Activated CD4-positive, alpha-beta T cell treated with anti-CD3 and anti-CD28 coated beads, Interleukin-2, amount 10 ng/mL, durations not matched to agents 24 days and 14 days (primary cell): ENCODE measurements around the gene DDX6. TPM values are rescaled to one million over a fixed set of nuclear protein-coding genes. Genes with fewer than 3 reads are reported as not detected.
"Not testable (repeated sequence)": the region's sequence is repeated elsewhere in the genome, so short reads cannot be mapped to it uniquely, and the experiment has no call there.

ENCODE experiments used
- DNase-seq: peaks from one replicate; pipeline ENCODE4 v3.0.0; 2022
- H3K27ac Mint-ChIP-seq: one replicate; pipeline ENCODE4 v1.8.0; 2022; ENCODE audit warnings: mild to moderate bottlenecking, mixed read lengths
- H3K27me3 Mint-ChIP-seq: one replicate; pipeline ENCODE4 v1.8.0; 2022; ENCODE audit warnings: mixed read lengths
- H3K36me3 Mint-ChIP-seq: one replicate; pipeline ENCODE4 v1.8.0; 2022; ENCODE audit warnings: low read depth, mild to moderate bottlenecking, mixed read lengths
- H3K4me1 Mint-ChIP-seq: one replicate; pipeline ENCODE4 v1.8.0; 2021; ENCODE audit warnings: mixed read lengths
- H3K4me3 Mint-ChIP-seq: one replicate; pipeline ENCODE4 v1.8.0; 2022; ENCODE audit warnings: mild to moderate bottlenecking, moderate library complexity, mixed read lengths
- H3K9me3 Mint-ChIP-seq: one replicate; pipeline ENCODE4 v1.8.0; 2021; ENCODE audit warnings: mixed read lengths
- intact Hi-C: fragments of 100-400 bp; cut with micrococcal nuclease; formaldehyde crosslinking; loops from one replicate; pipeline ENCODE4 v1.15.1; 2023
- total RNA-seq: library from RNA; stranded (reverse); gene quantifications from 2 replicates; pipeline ENCODE4 v1.2.3, GENCODE V29; 2022

Gene DDX6
- 117 TPM in 2 replicates for total RNA-seq

- peak; percentile 97 for DNase-seq
- intact Hi-C loops = loop anchor here (5.0 kb wide), 3 partner anchors 51 to 354 kb away; partner anchors contain the start of genes KMT2A, RPS25 and TRAPPC4
- H3K27me3 Mint-ChIP-seq = no peaks in the 10 kb centered on the region
- peaks cover 27% of the 10 kb centered on the region for H3K4me1 Mint-ChIP-seq
- H3K36me3 Mint-ChIP-seq = peaks cover 24% of the 10 kb centered on the region
- peak within 1 kb of the TSS; percentile 96 for H3K27ac Mint-ChIP-seq
- H3K9me3 Mint-ChIP-seq = no peaks in the 10 kb centered on the region
- H3K4me3 Mint-ChIP-seq = peak within 1 kb of the TSS; percentile 96
These were observed at the start of gene DDX6 for GRCh38 chr11:118791111-118791960. TSS of gene DDX6 (minus strand) at chr11:118791164. CDS start at chr11:118786251, 4,913 bp downstream.

GRCh38 chr11:118838905-118839553 is 48.1 kb upstream of the DDX6 start:
- no peak overlapping the region for H3K4me3 Mint-ChIP-seq
- no peaks in the 10 kb centered on the region for H3K27me3 Mint-ChIP-seq
- intact Hi-C loops = loop anchor here (2.0 kb wide), 1 partner anchor 44 kb away; the partner anchor contains the start of gene CXCR5

GRCh38 chr11:118837868-118838267 is 46.9 kb upstream of the DDX6 start:
- no peak overlapping the region for H3K27ac Mint-ChIP-seq
- no peak for DNase-seq
- no peaks in the 10 kb centered on the region for H3K27me3 Mint-ChIP-seq
- peaks cover 26% of the 10 kb centered on the region for H3K4me1 Mint-ChIP-seq
- H3K4me3 Mint-ChIP-seq = no peak overlapping the region
- no peaks in the 10 kb centered on the region for H3K36me3 Mint-ChIP-seq
- intact Hi-C loops = loop anchor here (2.0 kb wide), 1 partner anchor 45 kb away; the partner anchor contains the start of gene CXCR5
- H3K9me3 Mint-ChIP-seq = no peaks in the 10 kb centered on the region

More at GRCh38 chr11:118838905-118839553, 48.1 kb upstream of the DDX6 start:
- H3K27ac Mint-ChIP-seq = peak overlapping the region; percentile 14
- no peaks in the 10 kb centered on the region for H3K36me3 Mint-ChIP-seq
- peaks cover 28% of the 10 kb centered on the region for H3K4me1 Mint-ChIP-seq
- H3K9me3 Mint-ChIP-seq = peaks cover 4% of the 10 kb centered on the region
- no peak for DNase-seq

- no peaks in the 10 kb centered on the region for H3K36me3 Mint-ChIP-seq
- peak; percentile 61 for DNase-seq
- H3K4me3 Mint-ChIP-seq = peak overlapping the region; percentile 51
- H3K9me3 Mint-ChIP-seq = no peaks in the 10 kb centered on the region
- intact Hi-C loops = loop anchor here (1.0 kb wide), 1 partner anchor 11 kb away; no protein-coding TSS in a partner anchor
- H3K27me3 Mint-ChIP-seq = no peaks in the 10 kb centered on the region
- peaks cover 13% of the 10 kb centered on the region for H3K4me1 Mint-ChIP-seq
- peak overlapping the region; percentile 74 for H3K27ac Mint-ChIP-seq
These were observed 43.6 kb upstream of the DDX6 start for GRCh38 chr11:118834427-118835028.

GRCh38 chr11:118827118-118827517 is 36.2 kb upstream of the DDX6 start:
- intact Hi-C loops = no loop called here
- Mint-ChIP-seq H3K27ac (no peak overlapping the region), H3K4me3 (no peak overlapping the region), H3K9me3 (no peaks in the 10 kb centered on the region), H3K36me3 (no peaks in the 10 kb centered on the region), H3K4me1 (no peaks in the 10 kb centered on the region), H3K27me3 (no peaks in the 10 kb centered on the region)
- DNase-seq = no peak

DNA sequence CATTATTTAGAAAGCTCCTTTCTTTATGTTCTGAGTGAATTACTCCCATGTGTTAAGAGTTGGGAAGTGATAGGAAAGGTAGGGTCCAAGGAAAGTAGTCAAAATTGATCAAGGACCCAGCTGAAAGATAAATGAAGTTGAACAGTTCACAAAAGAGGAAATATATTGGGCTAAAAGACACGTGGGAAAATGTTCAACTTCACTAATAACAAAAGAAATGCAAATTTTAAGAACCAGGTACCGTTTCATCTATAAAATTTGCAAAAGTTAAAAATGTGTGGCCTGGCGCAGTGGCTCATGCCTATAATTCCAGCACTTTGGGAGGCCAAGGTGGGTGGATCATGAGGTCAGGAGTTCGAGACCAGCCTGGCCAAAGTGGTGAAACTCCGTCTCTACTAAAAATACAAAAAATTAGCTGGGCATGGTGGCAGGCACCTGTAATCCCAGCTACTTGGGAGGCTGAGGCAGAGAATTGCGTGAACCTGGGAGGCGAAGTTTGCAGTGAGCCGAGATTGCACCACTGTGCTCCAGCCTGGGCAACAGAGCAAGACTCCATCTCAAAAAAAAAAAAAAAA is 32.1 kb upstream of the DDX6 start:
- H3K27ac Mint-ChIP-seq, H3K4me1 Mint-ChIP-seq: not testable (repeated sequence)

GRCh38 chr11:118820412-118821357 is 29.7 kb upstream of the DDX6 start:
- H3K27me3 Mint-ChIP-seq = no peaks in the 10 kb centered on the region
- H3K4me3 Mint-ChIP-seq = no peak overlapping the region
- no peaks in the 10 kb centered on the region for H3K36me3 Mint-ChIP-seq
- no peak overlapping the region for H3K27ac Mint-ChIP-seq
- peaks cover 2% of the 10 kb centered on the region for H3K4me1 Mint-ChIP-seq
- no peak for DNase-seq
- H3K9me3 Mint-ChIP-seq = peaks cover 3% of the 10 kb centered on the region
- intact Hi-C loops = no loop called here

More for the DNA sequence above, 32.1 kb upstream of the DDX6 start:
- H3K27me3 Mint-ChIP-seq, DNase-seq, H3K36me3 Mint-ChIP-seq, intact Hi-C loops, H3K4me3 Mint-ChIP-seq, H3K9me3 Mint-ChIP-seq: not testable (repeated sequence)

DNA sequence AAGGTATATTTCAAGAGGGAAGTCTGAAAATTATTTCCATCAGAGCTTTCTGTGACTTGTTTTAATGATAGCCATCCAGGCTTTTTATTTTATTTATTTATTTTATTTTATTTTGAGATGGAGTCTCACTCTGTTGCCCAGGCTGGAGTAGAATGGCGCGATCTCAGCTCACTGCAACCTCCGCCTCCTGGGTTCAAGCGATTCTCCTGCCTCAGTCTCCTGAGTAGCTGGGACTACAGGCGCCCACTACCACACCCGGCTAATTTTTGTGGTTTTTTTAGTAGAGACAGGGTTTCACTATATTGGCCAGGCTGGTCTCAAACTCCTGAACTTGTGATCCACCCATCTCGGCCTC is 29.0 kb upstream of the DDX6 start:
- H3K4me3 Mint-ChIP-seq, H3K36me3 Mint-ChIP-seq, H3K27me3 Mint-ChIP-seq, intact Hi-C loops, DNase-seq, H3K4me1 Mint-ChIP-seq, H3K27ac Mint-ChIP-seq, H3K9me3 Mint-ChIP-seq: not testable (repeated sequence)

- DNase-seq = no peak
- Mint-ChIP-seq H3K9me3 (peaks cover 3% of the 10 kb centered on the region), H3K36me3 (no peaks in the 10 kb centered on the region), H3K4me1 (peaks cover 2% of the 10 kb centered on the region), H3K27ac (no peak overlapping the region), H3K27me3 (no peaks in the 10 kb centered on the region), H3K4me3 (no peak overlapping the region)
- intact Hi-C loops = no loop called here
These were observed 28.5 kb upstream of the DDX6 start for GRCh38 chr11:118819334-118820024.

GRCh38 chr11:118818130-118818529 is 27.2 kb upstream of the DDX6 start:
- no peak overlapping the region for H3K27ac Mint-ChIP-seq
- H3K36me3 Mint-ChIP-seq = no peaks in the 10 kb centered on the region

GRCh38 chr11:118813551-118813950 is 22.6 kb upstream of the DDX6 start:
- no peak for DNase-seq
- Mint-ChIP-seq H3K9me3 (no peaks in the 10 kb centered on the region), H3K36me3 (no peaks in the 10 kb centered on the region), H3K27ac (no peak overlapping the region), H3K27me3 (no peaks in the 10 kb centered on the region), H3K4me3 (no peak overlapping the region), H3K4me1 (no peaks in the 10 kb centered on the region)
- intact Hi-C loops = no loop called here

More at GRCh38 chr11:118818130-118818529, 27.2 kb upstream of the DDX6 start:
- intact Hi-C loops = no loop called here
- Mint-ChIP-seq H3K27me3 (no peaks in the 10 kb centered on the region), H3K9me3 (peaks cover 3% of the 10 kb centered on the region), H3K4me3 (no peak overlapping the region), H3K4me1 (peaks cover 2% of the 10 kb centered on the region)
- DNase-seq = no peak

DNA sequence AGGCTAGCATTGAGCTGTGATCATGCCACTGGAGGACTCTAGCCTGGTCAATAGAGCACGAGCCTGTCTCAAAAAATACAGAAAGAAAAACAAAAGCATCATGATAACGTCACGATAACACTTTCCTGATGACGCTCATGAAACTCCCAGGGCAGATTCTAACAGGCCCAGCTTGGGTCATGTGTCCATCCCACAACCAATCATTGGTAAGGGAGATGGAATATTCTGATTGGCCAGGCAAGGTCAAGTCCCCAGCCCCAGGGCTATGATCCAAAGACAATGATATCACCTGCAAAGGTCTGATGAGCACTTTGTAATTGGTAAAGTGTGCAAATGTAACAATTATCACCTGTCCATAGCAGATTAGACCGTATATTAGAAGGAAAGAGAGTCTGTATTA is 21.5 kb upstream of the DDX6 start:
- no peak for DNase-seq
- no peaks in the 10 kb centered on the region for H3K9me3 Mint-ChIP-seq
- intact Hi-C loops = no loop called here
- H3K36me3 Mint-ChIP-seq = no peaks in the 10 kb centered on the region
- H3K27ac Mint-ChIP-seq = no peak overlapping the region
- H3K4me1 Mint-ChIP-seq = no peaks in the 10 kb centered on the region
- H3K27me3 Mint-ChIP-seq = no peaks in the 10 kb centered on the region
- H3K4me3 Mint-ChIP-seq = no peak overlapping the region
